Activated B cell treated with CpG ODN at 0.5 μM for 24 hours (primary cell): ENCODE measurements around the gene FBRS. TPM values are rescaled to one million over a fixed set of nuclear protein-coding genes. Genes with fewer than 3 reads are reported as not detected.
A peak's percentile ranks its signal among the peaks of the same experiment; 100 is the strongest.

Source experiments
- ATAC-seq: fragments of 200-7000 bp; cut with Tn5 transposase; one replicate; pipeline ENCODE4 v1.10.0; 2021; ENCODE audit warnings: low read depth, mild to moderate bottlenecking, moderate library complexity
- CTCF ChIA-PET: fragments of 350-600 bp; sonication (Branson Sonifier 250); formaldehyde crosslinking; loops from one replicate; lab custom pipeline; 2021; ENCODE audit warnings: antibody characterized with exemption; lab: Charles Lee
- POLR2A ChIA-PET: fragments of 350-600 bp; sonication (Branson Sonifier 250); formaldehyde crosslinking; loops from one replicate; lab custom pipeline; 2021; ENCODE audit warnings: antibody characterized with exemption; lab: Charles Lee
- DNase-seq: peaks from one replicate; pipeline ENCODE4 v3.0.0; 2022
- H3K27ac Mint-ChIP-seq: one replicate; pipeline ENCODE4 v1.8.0; 2020; ENCODE audit warnings: mixed read lengths
- H3K27me3 Mint-ChIP-seq: one replicate; pipeline ENCODE4 v1.8.0; 2021; ENCODE audit warnings: mixed read lengths
- H3K36me3 Mint-ChIP-seq: one replicate; pipeline ENCODE4 v1.8.0; 2021; ENCODE audit warnings: low read depth, mixed read lengths
- H3K4me1 Mint-ChIP-seq: one replicate; pipeline ENCODE4 v1.8.0; 2021; ENCODE audit warnings: mixed read lengths
- H3K4me3 Mint-ChIP-seq: one replicate; pipeline ENCODE4 v1.8.0; 2020; ENCODE audit warnings: mild to moderate bottlenecking, mixed read lengths
- H3K9me3 Mint-ChIP-seq: one replicate; pipeline ENCODE4 v1.8.0; 2020; ENCODE audit warnings: mixed read lengths
- intact Hi-C: fragments of 100-400 bp; cut with micrococcal nuclease; formaldehyde crosslinking; loops from one replicate; pipeline ENCODE4 v1.15.1; 2024
- total RNA-seq: library from RNA; stranded (reverse); gene quantifications from 2 replicates; pipeline ENCODE4 v1.2.3, GENCODE V29; 2022
- TF ChIP-seq, protein P1 (sequence below): fragments of 200-600 bp; IDR thresholded peaks from one replicate; pipeline ENCODE4 v1.8.0; 2022; ENCODE audit warnings: antibody characterized with exemption, mild to moderate bottlenecking

The FBRS gene
- total RNA-seq, 1 donor from 2014 or later, result 204 TPM

DNA sequence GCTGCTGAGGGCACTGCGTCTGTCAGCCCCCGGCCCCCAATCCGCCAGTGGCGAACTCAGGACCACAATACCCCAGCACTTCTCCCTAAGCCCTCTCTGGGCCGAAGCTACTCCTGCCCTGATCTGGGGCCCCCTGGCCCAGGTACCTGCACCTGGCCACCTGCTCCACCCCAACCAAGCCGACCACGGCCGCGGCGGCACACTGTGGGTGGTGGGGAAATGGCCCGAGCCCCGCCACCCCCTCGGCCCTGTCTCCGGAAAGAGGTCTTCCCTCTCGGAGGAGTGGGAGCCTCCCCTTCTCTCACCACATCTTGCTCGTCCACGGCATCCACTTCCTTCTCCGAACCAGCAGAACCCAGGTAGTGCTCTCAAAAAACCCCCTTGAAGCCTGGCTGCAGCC, 3.4 kb upstream of the FBRS start:
- Mint-ChIP-seq H3K9me3 (no peaks in the 10 kb centered on the region), H3K36me3 (peaks cover 55% of the 10 kb centered on the region), H3K27ac (no peak overlapping the region), H3K4me1 (peaks cover 33% of the 10 kb centered on the region), H3K4me3 (no peak overlapping the region), H3K27me3 (no peaks in the 10 kb centered on the region)
- ChIA-PET POLR2A (no interaction called here), CTCF (no interaction called here)
- intact Hi-C loops, result loop anchor here (5.0 to 10.0 kb wide), 2 partner anchors 157 to 590 kb away; partner anchors contain the start of gene ALDOA
- DNase-seq (no peak), ATAC-seq (no peak)
- TF ChIP-seq, protein P1, sequence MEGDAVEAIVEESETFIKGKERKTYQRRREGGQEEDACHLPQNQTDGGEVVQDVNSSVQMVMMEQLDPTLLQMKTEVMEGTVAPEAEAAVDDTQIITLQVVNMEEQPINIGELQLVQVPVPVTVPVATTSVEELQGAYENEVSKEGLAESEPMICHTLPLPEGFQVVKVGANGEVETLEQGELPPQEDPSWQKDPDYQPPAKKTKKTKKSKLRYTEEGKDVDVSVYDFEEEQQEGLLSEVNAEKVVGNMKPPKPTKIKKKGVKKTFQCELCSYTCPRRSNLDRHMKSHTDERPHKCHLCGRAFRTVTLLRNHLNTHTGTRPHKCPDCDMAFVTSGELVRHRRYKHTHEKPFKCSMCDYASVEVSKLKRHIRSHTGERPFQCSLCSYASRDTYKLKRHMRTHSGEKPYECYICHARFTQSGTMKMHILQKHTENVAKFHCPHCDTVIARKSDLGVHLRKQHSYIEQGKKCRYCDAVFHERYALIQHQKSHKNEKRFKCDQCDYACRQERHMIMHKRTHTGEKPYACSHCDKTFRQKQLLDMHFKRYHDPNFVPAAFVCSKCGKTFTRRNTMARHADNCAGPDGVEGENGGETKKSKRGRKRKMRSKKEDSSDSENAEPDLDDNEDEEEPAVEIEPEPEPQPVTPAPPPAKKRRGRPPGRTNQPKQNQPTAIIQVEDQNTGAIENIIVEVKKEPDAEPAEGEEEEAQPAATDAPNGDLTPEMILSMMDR, result no peak

DNA sequence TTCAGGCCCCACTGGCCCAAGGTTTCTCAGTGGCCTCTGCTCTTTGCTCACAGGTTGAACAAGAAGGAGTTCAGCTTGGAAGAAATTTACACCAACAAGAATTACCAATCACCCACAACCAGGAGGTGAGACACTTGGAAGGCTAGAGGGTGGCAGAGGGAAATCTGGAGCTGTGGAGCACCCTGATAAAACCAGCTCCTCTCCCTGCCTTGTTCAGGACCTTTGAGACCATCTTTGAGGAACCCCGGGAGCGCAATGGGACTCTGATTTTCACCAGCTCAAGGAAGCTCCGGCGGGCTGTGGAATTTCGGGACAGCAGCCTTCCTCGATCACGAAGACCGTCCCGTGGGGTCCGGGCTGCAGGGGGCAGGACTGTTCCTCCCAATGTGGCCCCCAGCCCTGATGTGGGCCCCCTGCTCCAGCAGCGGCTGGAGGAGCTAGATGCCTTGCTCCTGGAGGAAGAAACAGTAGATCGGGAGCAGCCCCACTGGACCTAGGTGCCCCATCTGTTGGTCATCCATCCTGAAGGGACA, 2.4 kb upstream of the FBRS start:
- Mint-ChIP-seq H3K27ac (peak overlapping the region; percentile 30), H3K4me3 (no peak overlapping the region), H3K9me3 (no peaks in the 10 kb centered on the region), H3K36me3 (peaks cover 56% of the 10 kb centered on the region), H3K27me3 (no peaks in the 10 kb centered on the region), H3K4me1 (peaks cover 31% of the 10 kb centered on the region)
- intact Hi-C loops, result loop anchor here (10.0 kb wide), 1 partner anchor 591 kb away; the partner anchor contains the start of gene ALDOA
- ATAC-seq (no peak), DNase-seq (no peak)
- ChIA-PET CTCF (interaction anchor here (0.8 to 1.3 kb wide), 2 partner anchors 27 to 38 kb away, joined by 3 read pairs; no protein-coding TSS in a partner anchor), POLR2A (interaction anchor here (0.5 to 1.3 kb wide), 3 partner anchors 12 to 169 kb away, joined by 3 to 7 read pairs (median 3); no protein-coding TSS in a partner anchor)
- TF ChIP-seq, protein P1, result no peak

DNA sequence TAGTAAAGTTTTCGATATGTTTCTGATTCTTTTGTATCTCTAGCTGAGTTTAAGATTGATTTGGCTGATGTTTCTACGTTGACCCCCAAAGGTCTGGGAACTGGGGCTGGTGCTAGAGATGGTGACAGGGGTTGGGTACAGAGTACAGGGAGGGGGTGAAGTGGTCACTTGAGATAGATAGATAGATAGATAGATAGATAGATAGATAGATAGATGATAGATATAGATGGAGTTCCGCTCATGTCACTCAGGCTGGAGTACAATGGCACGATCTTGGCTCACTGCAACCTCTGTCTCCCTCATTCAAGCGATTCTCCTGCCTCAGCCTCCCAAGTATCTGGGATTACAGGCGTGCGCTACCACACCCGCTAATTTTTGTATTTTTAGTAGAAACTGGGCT, 1.8 kb upstream of the FBRS start:
- intact Hi-C loops, result loop anchor here (10.0 kb wide), 1 partner anchor 592 kb away; the partner anchor contains the start of gene ALDOA
- no peak for ATAC-seq
- TF ChIP-seq, protein P1, result no peak
- CTCF ChIA-PET, result interaction anchor here (1.3 kb wide), 1 partner anchor 37 kb away, joined by 3 read pairs; no protein-coding TSS in a partner anchor
- no peaks in the 10 kb centered on the region for H3K27me3 Mint-ChIP-seq
- peaks cover 35% of the 10 kb centered on the region for H3K4me1 Mint-ChIP-seq
- peaks cover 58% of the 10 kb centered on the region for H3K36me3 Mint-ChIP-seq
- POLR2A ChIA-PET, result interaction anchor here (0.5 to 1.3 kb wide), 4 partner anchors 12 to 170 kb away, joined by 3 to 7 read pairs (median 3); no protein-coding TSS in a partner anchor
- DNase-seq, result no peak
- H3K9me3 Mint-ChIP-seq, result no peaks in the 10 kb centered on the region
- peak overlapping the region; percentile 77 for H3K27ac Mint-ChIP-seq
- no peak overlapping the region for H3K4me3 Mint-ChIP-seq

DNA sequence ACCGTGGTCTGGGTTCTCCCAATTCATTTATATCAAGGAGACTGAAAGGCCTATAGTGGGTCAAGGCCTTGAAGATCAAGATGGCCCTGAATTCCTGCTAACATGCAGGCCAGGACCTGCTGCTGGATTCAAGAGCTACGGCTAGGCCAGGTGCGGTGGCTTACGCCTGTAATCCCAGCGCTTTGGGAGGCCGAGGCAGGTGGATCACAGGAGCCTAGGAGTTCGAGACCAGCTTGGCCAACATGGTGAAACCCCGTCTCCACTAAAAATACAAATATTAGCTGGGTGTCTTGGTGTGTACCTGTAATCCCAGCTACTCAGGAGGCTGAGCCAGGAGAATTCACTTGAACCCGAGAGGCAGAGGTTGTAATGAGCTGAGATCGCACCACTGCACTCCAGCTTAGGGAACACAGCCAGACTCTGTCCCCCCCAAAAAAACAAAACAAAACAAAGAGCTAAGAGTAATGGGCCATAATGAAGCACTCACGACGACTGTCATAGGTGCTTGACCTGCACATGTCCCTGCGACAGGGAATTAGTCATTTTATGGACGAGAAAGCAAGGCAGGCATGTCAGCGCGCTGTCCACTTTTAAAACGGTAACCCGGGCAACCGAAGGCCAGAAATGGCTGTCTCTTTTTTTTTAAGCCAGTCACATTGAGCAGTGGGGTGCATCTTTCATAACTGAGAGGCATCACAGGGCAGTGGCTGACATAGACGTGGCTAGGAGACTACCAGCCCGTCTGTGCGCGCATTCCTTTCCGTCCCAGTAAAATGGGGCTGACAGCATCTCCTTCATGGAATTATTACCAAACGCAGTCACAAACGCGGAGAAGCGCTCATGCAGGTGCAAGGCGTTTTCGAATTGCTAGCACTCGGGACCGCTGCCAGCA, 1.0 kb upstream of the FBRS start:
- DNase-seq, result no peak
- intact Hi-C loops, result loop anchor here (10.0 kb wide), 1 partner anchor 592 kb away; the partner anchor contains the start of gene ALDOA
- Mint-ChIP-seq H3K27ac (peak overlapping the region; percentile 87), H3K9me3 (no peaks in the 10 kb centered on the region), H3K36me3 (peaks cover 65% of the 10 kb centered on the region), H3K27me3 (no peaks in the 10 kb centered on the region), H3K4me3 (peak overlapping the region; percentile 81), H3K4me1 (peaks cover 37% of the 10 kb centered on the region)
- no peak for ATAC-seq
- ChIA-PET POLR2A (interaction anchor here (0.6 to 1.1 kb wide), 2 partner anchors 157 to 268 kb away, joined by 3 to 5 read pairs; no protein-coding TSS in a partner anchor), CTCF (interaction anchor here (0.8 to 1.3 kb wide), 3 partner anchors 23 to 227 kb away, joined by 3 to 4 read pairs (median 3); partner anchors contain the start of gene DCTPP1)
- TF ChIP-seq, protein P1, result no peak
